Measurements from ENCODE around the gene GKN2.

Gene GKN2, protein sequence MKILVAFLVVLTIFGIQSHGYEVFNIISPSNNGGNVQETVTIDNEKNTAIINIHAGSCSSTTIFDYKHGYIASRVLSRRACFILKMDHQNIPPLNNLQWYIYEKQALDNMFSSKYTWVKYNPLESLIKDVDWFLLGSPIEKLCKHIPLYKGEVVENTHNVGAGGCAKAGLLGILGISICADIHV

DNA sequence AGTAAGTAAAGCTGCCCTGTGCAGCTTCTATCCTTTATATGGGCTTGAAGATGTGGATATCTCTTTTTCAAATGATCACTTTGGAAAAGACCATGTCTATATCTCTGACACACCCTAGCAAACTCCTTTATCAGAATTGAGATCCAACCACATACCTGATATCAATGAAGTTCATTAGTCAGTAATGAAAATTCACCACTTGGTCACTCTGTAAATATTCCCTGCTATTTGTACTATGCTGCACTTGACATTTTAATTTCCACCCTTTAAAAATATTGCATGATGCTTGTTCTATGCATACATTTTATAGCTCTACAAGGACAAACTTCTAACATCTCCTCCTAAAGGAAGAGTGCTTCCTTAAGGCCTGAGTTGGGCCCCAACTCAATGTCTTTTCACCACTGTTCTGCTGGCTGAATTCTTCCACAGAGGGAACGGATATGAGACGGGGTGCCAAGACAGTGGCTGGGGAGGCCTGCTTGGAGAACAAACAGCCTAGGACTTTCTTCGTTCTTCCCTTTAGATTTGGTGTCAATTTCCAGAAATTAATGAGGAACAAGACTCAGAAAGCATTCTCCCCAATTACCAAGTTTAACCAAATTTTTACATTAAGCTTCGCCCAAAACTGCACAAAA, at the start of gene GKN2:
Gene GKN2 (minus strand): TSS at position 7 of the 635 bp plus-strand sequence. CDS start 32 bp downstream, outside the sequence.
- no peak for DNase-seq

DNA sequence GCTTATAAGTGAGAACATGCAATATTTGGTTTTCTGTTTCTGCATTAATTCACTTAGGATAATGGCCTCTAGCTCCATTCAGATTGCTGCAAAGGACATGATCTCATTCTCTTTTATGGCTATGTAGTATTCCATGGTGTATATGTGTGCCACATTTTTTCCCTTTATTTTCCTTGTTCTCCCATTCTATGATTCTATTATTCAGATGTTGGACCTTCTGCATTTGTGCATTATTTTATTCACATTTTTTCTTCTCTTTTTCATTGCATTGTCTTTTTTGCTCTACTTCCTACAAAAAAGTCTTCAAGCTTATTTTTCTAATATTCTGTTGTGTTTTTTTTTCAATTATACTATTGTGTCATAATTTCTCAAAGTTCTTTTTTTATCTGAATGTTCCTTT, 49.2 kb upstream of the GKN2 start:
- no peak for DNase-seq

DNA sequence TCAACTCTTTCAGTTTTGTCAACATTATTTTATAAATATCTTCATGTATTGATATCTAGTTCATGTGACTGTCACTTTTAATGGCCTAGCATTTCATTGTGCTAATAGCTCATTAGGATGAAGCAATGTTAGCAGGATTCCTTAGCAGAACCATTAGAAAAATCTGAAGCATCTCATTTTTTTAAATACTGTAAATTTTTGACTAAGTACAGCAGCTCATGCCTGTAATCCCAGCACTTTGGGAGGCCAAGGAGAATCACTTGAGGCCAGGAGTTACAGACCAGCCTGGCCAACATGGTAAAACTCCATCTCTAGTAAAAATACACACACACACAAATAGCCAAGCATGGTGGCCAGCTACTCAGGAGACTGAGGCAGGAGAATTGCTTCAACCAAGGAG, 44.7 kb upstream of the GKN2 start:
- DNase-seq, result no peak

DNA sequence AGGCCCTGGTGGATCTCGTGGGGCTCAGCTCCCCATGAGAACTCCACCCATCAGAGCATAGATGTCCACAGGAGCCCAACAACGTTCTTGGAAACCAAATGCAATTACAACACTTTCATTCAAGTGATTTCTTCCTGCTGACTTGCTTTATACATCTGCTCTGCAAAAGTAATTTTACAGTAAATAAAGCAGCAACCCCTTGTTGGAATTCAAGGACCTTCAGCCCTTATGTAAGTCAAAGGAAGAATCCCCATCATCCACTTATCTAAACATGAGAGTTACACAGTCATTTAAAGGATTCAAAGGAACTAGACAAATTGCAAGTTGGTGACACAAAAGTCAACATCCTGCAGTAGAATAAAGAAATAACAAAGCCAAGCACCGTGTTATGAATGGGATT, 43.2 kb upstream of the GKN2 start:
- no peak for DNase-seq

DNA sequence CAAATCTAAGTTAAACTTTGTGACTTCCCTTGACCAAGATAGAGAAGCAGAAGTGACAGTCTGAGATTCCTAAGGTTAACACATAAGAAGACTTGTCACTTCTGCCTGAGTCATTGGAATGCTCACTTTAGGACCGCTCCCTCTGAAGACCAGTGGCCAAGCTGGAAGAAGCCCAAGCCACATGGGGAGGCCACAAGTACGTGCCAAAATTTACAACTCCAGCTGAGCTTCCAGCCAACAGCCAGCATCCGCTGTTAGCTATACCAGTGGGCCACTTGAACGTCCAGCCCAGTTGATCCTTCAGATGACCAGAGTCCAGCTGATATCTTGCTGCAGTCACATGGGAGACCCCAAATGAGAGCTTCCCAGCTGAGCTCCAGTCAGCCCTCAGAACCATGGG, 42.2 kb upstream of the GKN2 start:
- no peak for DNase-seq

DNA sequence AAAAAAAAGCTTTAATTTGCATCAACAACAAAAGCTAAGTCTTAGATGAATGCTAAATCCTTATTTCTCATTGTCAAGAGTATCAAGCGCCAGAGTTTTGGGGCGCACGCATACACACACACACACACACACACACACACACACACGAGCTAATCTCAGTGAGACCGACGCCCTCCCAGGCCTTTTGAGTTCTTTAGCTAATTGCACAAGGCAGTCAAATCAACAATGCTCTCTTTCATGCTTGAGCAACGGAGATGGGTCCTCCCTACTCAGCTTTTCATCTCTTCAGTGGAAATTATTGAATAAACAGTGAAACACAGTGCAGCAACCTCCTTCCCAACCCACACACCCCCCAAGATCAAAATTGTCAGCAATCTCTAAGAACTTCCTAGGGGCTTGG, 41.0 kb upstream of the GKN2 start:
- DNase-seq, result peak; percentile 6

DNA sequence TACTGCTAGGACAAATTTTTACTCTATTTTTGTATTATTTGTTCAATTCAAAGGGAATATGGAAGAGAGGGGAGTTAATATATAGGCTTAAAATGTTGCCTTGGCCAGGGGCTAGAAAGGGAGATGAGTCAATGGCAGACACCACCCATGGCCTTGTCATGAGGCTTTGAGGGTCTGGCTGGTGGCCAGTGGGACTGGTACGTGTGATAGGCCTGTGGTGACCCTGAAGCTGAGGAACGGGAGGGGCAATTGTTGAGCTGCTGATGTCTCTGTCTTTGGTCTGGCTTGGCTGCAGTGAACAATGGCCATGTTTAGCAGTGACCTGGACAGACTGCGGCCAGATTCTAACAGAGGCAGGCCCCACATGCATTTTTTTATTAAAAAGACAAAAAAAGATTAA, 40.2 kb upstream of the GKN2 start:
- no peak for DNase-seq

DNA sequence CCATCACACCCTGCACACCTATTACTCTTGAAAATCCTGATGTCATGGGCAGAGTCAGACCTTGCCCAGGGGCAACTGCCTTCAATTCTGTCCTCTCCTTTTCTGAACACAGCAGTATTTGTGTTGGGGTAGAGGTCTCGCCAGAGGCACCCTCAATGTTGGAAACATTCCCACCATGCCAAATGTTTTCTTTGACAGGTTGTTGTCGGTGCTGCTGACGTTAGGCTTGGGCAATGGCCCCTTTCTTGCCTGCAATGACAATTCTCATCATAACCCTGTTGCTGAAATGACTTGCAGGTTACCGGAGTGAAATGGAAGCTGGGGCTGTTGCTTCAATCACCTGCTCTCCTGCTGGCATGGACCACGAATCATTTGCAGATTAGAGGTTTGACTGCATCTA, 39.6 kb upstream of the GKN2 start:
- no peak for DNase-seq

DNA sequence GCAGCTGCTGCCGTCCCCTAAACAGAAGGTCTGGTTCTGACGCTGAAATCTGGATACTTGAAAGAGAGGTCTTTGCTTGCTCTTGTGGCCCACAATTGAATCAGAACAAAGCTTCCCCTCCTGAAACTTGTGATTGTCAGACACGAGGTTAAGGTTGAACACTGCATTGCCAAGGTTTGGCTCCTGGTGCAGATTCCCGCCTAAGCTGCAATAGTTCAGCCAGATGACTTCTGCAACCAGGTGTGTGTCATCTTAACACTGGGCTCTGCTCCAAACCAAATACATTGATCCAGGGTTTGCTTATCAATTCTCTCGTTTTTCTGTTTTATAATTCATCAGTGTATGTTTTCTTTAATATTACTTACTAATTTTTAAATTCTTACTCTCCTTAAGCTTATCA, 36.3 kb upstream of the GKN2 start:
- DNase-seq, result no peak

DNA sequence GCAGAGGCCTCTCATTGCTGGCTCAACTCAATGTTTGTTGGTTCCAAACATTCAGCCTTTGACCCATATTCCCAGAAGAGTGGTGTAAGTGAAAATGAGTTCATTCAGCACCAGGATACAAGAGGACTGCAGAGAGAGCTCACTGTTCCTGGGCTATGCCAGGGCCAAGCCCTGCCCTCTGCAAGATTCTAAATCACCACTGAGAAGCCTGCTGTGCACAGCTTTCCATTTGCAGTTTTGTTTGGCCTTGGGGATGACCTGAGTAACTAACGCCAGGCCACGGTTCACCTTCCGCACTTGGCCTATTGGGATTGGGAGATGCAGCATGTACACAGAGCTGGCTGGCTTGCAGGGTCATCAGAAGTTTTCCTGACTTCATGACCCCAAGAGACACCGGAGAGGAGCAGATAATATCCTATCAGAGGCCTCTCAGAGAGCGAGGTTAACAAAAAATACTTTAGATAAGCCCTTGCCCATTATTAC, 34.4 kb upstream of the GKN2 start:
- no peak for DNase-seq

DNA sequence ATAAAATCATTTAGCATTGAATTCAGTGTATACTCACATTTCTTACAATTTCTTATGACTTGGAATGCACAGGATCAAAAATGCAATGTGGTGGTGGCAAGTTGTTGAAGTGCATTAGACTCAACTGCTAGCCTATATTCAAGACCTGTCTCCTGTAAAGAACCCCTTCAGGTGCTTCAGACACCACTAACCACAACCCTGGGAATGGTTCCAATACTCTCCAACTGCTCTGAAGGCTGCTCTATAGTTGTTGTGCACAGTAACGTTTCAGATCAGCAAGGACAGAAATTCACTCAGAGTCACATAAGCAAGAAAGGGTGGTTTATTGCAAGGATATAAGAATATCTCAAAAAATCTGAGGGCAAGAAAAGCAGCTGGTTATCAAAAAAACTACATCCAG, 28.3 kb upstream of the GKN2 start:
- no peak for DNase-seq

DNA sequence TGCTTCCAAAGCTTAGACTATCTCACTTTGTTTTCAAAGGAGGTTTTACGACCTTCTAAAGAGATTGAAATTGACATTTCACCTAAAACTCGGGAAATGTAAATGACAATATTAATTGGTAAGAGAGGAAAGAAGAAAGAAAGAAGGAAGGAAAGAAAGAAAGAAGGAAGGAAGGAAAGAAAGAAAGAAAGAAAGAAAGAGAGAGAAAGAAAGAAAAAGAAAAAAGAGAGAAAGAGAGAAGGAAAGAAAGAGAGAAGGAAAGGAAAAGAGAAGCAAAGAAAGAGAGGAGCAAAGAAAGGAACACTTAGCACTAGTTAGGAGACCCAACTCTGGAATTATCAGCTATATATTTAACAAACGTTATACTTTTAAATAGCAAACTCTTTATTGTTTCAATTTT, 25.4 kb upstream of the GKN2 start:
- no peak for DNase-seq

DNA sequence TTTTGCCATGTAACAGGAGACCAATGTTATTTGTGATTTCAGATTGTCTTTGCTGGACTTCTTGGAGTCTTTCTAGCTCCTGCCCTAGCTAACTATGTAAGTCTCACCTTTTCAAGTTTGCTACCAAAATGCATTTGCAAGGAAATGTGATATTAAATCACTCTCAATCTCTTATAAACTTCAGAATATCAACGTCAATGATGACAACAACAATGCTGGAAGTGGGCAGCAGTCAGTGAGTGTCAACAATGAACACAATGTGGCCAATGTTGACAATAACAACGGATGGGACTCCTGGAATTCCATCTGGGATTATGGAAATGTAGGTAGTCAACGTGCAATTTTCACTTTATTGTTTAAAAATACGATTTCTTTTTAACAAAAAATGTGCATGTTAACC, 24.8 kb upstream of the GKN2 start:
- DNase-seq, result no peak

DNA sequence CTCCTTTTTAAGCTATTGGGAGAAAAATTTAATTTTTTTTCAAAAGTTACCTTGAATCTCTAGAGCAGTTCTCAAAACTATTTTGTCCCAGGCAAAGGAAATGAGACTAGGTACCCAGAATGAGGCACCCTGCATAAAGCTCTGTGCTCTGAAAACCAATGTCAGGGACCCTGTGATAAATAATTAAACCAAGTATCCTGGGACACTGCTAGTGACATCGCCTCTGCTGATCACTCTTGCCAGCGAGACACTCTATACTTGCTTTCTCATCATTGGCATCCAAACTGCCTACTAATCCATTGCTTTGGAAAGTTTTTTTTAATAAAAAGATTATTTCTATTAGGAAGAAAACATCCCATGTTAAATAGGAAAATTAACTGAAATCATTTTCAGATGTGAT, 23.2 kb upstream of the GKN2 start:
- no peak for DNase-seq

DNA sequence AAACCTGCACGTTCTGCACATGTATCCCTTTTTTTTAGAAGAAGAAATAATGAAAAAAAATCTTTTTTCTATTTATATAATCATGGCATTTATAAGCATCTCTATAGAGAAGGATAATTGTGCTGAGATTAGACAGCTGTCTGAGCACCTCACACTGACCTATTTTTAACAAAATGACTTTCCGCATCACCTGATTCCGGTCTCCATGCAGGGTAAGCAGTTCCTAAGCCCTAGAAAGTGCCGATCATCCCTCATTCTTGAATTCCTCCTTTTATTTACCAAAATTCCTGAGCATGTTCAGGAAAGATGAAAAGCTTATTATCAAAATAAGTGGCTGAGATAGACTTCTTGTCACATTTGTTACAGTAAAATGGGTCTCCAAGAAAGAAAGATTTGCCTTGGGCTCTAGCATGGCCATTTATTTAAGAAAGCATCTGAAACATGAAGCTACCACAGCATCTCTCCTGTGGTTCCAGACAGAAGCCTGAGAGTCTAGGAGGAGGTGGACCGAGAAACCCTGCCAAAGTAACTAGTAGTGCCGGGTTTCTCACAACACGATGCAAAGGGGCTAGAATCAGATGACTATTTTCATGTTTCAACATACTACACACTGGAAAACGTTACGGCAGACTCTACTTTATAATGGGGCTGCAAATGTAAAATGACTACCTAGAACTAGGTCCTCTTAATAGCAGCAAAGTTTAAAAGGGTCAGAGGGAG, 22.4 kb upstream of the GKN2 start:
- DNase-seq, result no peak

DNA sequence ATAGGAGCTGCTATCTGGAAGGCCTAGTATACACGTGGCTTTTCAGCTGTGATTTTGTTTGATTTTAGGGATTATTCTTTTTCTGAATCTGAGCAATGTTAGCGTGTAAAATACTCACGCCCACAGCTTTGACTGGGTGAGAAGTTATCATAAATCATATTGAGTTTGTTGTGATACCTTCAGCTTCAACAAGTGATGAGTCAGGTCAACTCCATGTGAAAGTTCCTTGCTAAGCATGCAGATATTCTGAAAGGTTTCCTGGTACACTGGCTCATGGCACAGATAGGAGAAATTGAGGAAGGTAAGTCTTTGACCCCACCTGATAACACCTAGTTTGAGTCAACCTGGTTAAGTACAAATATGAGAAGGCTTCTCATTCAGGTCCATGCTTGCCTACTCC, 21.6 kb upstream of the GKN2 start, which contains the start of gene GKN1:
Gene GKN1 (plus strand): TSS at position 386 of the 400 bp plus-strand sequence. CDS start 42 bp downstream, outside the sequence.
- no peak for DNase-seq

DNA sequence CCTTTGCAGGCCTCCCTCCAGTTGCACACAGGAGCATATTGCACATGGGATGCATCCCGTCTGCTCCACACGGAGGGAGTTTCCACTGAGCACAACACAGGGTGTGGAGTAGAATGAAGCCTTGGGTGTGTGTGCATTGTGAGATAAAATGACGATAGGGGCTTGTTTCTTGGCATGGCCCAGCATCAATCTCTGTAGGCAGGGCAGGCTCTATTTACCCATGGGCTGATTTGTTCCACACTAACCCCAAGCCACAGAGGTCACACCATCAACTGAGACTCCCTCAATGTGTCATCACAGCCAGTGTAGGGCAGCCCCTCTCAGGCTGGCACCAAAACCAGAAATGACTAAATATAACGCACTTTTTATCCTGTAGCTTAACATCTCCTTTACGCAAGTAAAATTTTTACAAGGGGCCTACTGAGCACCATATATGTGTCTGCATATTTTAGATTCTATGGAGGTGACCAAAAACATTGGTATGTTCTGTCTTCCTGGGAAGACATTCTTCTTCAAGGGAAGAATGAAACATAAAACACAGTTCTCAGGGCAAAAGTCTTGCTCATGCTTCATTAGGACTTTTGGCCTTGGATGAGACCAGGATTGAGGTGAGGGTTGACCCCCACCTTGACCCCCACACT, 19.0 kb upstream of the GKN2 start:
- no peak for DNase-seq

DNA sequence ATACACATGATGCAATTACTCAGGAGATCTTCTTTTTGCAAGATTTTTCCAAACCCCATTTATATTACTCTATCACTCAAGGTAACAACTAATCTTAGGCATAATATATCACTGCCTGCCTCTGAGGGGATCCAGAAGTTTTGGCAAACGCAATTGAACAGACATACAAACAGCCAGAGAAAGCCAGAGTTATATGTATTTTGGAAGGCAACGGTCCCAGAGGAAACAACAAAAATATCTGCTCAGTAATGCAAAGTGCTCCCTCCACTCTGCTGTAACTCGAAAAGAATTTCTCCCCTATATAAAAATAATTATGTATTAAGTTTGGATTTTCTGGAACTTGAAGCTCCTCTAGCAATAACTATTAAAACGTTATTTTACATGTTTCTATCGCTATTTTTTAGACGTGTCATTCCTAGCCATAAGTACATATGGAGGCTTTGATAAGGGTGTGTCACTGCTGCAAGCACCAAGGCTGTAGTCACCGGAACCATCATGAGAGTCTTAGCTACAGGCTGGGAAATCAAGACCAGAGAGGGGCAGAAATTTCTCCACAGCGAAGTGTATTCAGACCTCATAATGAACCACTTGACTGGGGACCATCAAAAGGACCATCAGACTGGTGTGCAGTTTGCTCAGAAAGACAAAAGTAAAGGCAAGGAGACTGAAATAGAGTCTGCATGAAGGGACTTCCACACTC, 18.0 kb upstream of the GKN2 start:
- DNase-seq, result no peak

DNA sequence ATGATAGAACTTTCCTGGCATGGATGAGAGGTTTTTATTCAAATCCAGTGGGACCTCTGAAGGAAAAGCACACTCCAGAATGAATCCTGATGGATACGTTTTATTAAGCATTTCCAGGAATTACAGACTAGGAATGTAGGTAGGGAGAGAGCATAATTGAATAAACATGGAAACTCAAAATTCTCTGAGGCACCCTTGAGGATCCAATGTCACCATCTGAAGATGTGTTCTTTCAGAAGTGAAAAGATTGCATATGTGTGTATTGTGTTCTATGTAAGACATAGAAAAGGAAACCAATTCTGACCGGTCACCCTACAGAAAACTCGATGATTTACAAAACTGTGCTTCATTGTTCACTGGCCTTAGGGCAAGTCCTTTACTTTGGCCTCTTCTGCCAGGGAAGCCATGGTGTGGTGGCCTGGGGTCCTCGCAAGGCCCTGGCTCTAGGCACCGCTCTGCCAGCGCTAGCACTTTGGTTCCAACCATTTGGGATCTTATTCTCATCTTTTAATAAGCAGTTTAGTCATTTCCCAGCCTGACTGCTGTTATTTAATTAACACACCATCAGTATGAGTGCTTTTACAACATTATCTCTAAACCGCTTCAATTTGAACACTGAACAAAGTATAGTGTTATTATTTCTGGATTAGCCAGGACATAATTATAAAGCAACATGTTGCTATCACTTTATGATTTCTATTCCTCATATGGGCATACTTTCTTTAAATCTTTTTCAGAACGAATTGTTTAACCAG, 17.2 kb upstream of the GKN2 start:
- no peak for DNase-seq

DNA sequence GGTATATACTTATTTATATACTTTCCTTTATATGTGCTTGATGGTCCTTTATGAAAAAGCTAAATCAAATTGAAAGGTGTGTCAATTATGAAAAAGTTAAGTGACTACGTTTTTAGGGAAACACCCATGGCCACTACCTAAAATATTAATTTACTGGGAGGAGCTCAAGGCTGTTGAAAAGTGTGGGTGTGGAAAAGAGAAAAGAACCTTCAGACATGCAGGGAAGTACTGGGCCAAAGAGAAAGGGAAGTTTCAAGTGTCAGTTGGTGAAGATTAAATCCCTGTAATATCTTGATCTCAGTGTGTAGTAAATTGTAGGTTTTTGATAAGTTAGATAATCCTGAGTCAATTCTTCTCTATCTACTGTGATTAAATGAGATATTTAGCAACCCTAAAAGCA, 15.5 kb upstream of the GKN2 start:
- DNase-seq, result no peak

DNA sequence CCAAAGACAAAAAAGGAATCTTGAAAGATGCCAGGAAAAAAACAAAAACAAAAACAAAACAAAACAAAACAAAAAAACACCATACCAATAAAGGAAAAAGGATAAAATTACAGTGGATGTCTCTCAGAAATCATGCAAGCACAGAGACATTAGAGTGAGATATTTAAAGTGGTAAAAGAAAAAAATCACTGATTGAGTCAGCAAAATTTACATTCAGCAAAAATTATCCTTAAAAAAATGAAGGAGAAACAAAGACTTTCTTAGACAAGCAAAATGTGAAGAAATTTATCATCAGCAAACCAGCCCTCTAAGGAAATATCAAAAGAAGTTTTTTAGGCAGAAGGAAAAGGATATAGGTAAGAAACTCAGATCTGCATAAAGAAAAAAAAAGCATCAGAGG, 11.6 kb upstream of the GKN2 start:
- DNase-seq, result no peak

DNA sequence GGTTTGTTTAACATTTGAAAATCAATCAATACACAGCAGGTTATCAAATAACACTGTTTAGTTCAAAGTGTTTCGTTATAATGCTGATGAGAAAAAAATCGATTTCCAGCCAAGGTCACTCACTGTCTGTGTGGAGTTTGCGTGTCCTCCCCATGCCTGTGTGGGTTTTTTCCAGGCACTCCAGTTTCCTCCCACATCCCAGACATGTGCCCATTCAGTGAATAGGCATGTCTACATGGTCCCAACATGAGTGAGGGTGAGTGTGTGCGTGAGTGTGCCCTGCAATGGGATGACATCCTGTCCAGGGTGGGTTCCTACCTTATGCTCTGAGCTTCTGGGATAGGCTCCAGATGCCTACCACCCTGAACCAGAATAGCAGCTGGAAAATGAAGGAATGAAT, 8.7 kb upstream of the GKN2 start:
- DNase-seq, result no peak
